K562 (cell line): ENCODE measurements around the gene NUBP2. TPM values are rescaled to one million over a fixed set of nuclear protein-coding genes. Genes with fewer than 3 reads are reported as not detected.

Experiments used
- ATAC-seq: fragments of 200-7000 bp; cut with Tn5 transposase; 3 replicates; pipeline ENCODE4 v1.9.1; 2020; ENCODE audit warnings: moderate library complexity
- BruUV-seq: library from RNA; stranded (reverse); fragments of 400-500 nt; replicated peaks from 2 replicates; lab custom pipeline; 2021; lab: Mats Ljungman, UMichigan
- CTCF ChIA-PET: fragments of 300-600 bp; formaldehyde crosslinking; extraction: SDS; loops from one replicate; lab custom pipeline; 2021; ENCODE audit warnings: low intra/inter-chr PET ratio; lab: Yijun Ruan, JAX
- POLR2A ChIA-PET: fragments of 300-600, 350-650 bp; sonication (Branson Sonifier 250); formaldehyde crosslinking; extraction: SDS; loops from one replicate; lab custom pipeline; 2021; ENCODE audit warnings: antibody characterized with exemption, inconsistent platforms; lab: Yijun Ruan, JAX
- DNase-seq, 4 experiments: peaks; one replicate each; pipeline versions ENCODE4 v3.0.0 to v3.0.0-alpha.2; 2011 to 2018; ENCODE audit warnings: low spot score in 3 of 4, mixed read lengths in 3 of 4; ENCODE audit errors: extremely low read depth in 1 of 4
- FAIRE-seq: peaks from 2 replicates; lab custom pipeline; 2011; peaks lifted over from hg19 to GRCh38; lab: Jason Lieb, UNC
- H2AFZ ChIP-seq: 2 replicates; pipeline ENCODE4 v1.6.0; 2011; ENCODE audit warnings: low read depth, low read length, control low read depth, inconsistent platforms
- H3K27ac ChIP-seq: fragments of 200-600 bp; 3 replicates; pipeline ENCODE4 v1.8.0; 2011; ENCODE audit warnings: low read depth, mild to moderate bottlenecking, control low read depth, inconsistent platforms, low read length, moderate library complexity, mixed read lengths; ENCODE audit errors: extremely low read depth
- H3K27me3 ChIP-seq, 2 experiments: fragments of 300-600 bp in 1 of 2; 2 replicates in 1 of 2; 3 replicates in 1 of 2; pipeline versions ENCODE4 v1.6.0 to v1.8.0; 2011; ENCODE audit warnings: inconsistent platforms in 2 of 2, low read length in 2 of 2, mild to moderate bottlenecking in 1 of 2, mixed read lengths in 1 of 2, moderate library complexity in 1 of 2; ENCODE audit not compliant: control insufficient read depth in 2 of 2, insufficient read depth in 2 of 2
- H3K36me3 ChIP-seq: fragments of 300-600 bp; 3 replicates; pipeline ENCODE4 v1.8.0; 2011; ENCODE audit warnings: mild to moderate bottlenecking, low read length, inconsistent platforms; ENCODE audit not compliant: control insufficient read depth, insufficient read depth
- H3K4me1 ChIP-seq, 2 experiments: fragments of 200-600 bp in 1 of 2; replicated peaks in 1 of 2; 2 replicates in 1 of 2; 3 replicates in 1 of 2; pipeline versions ENCODE4 v1.5.1 to v1.8.0; 2011; ENCODE audit warnings: inconsistent platforms in 2 of 2, low read length in 2 of 2, mild to moderate bottlenecking in 1 of 2, mixed read lengths in 1 of 2, moderate library complexity in 1 of 2; ENCODE audit not compliant: control insufficient read depth in 2 of 2, insufficient read depth in 2 of 2
- H3K4me2 ChIP-seq: 2 replicates; pipeline ENCODE4 v1.6.1; 2011; ENCODE audit warnings: low read length, control low read depth, inconsistent platforms, mixed read lengths; ENCODE audit not compliant: insufficient read depth
- H3K4me3 ChIP-seq: fragments of 200-600 bp; sonication (generic), shearing (Covaris generic); 2 replicates; pipeline ENCODE4 v1.5.1; 2016; ENCODE audit warnings: control low read depth, inconsistent platforms
- H3K79me2 ChIP-seq: fragments of 200-600 bp; 3 replicates; pipeline ENCODE4 v1.8.0; 2011; ENCODE audit warnings: low read length, inconsistent platforms; ENCODE audit not compliant: control insufficient read depth, insufficient read depth
- H3K9ac ChIP-seq, 2 experiments: 2 replicates each; pipeline versions ENCODE4 v1.6.0 to v1.6.1; 2011; ENCODE audit warnings: low read depth in 2 of 2, low read length in 2 of 2, control low read depth in 1 of 2, inconsistent platforms in 1 of 2, mild to moderate bottlenecking in 1 of 2, mixed read lengths in 1 of 2; ENCODE audit not compliant: insufficient read depth in 1 of 2
- H3K9me1 ChIP-seq: one replicate; pipeline ENCODE4 v1.6.0; 2011; ENCODE audit warnings: inconsistent platforms, mild to moderate bottlenecking, low read length, moderate library complexity; ENCODE audit not compliant: control insufficient read depth, insufficient read depth
- H3K9me3 ChIP-seq: replicated peaks from 2 replicates; pipeline ENCODE4 v1.5.1; 2011; ENCODE audit warnings: low read depth, low read length, inconsistent platforms; ENCODE audit not compliant: control insufficient read depth, insufficient read depth
- H4K20me1 ChIP-seq: replicated peaks from 2 replicates; pipeline ENCODE4 v1.6.1; 2011; ENCODE audit warnings: low read length, inconsistent platforms, mixed read lengths; ENCODE audit not compliant: control insufficient read depth, insufficient read depth
- BCOR ChIP-seq: fragments of 450-650 bp; IDR thresholded peaks from 2 replicates; pipeline ENCODE4 v1.6.1; 2016
- CREB3 ChIP-seq: fragments of 450-650 bp; conservative IDR thresholded peaks from 2 replicates; pipeline ENCODE4 v1.6.1; 2016; ENCODE audit warnings: missing genetic modification characterization, low read depth, mild to moderate bottlenecking, missing compliant biosample characterization, moderate library complexity
- ETV1 ChIP-seq: fragments of 450-650 bp; conservative IDR thresholded peaks from 2 replicates; pipeline ENCODE4 v1.6.1; 2016; ENCODE audit warnings: missing genetic modification characterization, control low read depth, low read depth, missing compliant biosample characterization
- GMEB1 ChIP-seq: fragments of 250-450 bp; sonication (Bioruptor Pico); IDR thresholded peaks from 2 replicates; pipeline ENCODE4 v1.4.0; 2020; ENCODE audit warnings: mild to moderate bottlenecking
- NFE2 ChIP-seq: IDR thresholded peaks from 2 replicates; pipeline ENCODE4 v1.6.1; 2014; ENCODE audit warnings: antibody characterized with exemption, low read depth
- SMAD1 ChIP-seq: fragments of 150-350 bp; IDR thresholded peaks from 2 replicates; pipeline ENCODE4 v1.6.1; 2014; ENCODE audit warnings: low read length, low read depth; ENCODE audit not compliant: partially characterized antibody
- SREBF1 ChIP-seq: fragments of 150-350 bp; IDR thresholded peaks from 2 replicates; pipeline ENCODE4 v1.6.1; 2014; ENCODE audit warnings: antibody characterized with exemption, low read depth, low read length, borderline replicate concordance
- ZNF134 ChIP-seq: fragments of 250-450 bp; sonication (Bioruptor Pico); conservative IDR thresholded peaks from 2 replicates; pipeline ENCODE4 v1.4.0; 2020
- ZNF239 ChIP-seq: fragments of 250-450 bp; sonication (Bioruptor Pico); IDR thresholded peaks from 2 replicates; pipeline ENCODE4 v1.4.0; 2020; ENCODE audit warnings: mild to moderate bottlenecking
- ZSCAN29 ChIP-seq: fragments of 450-650 bp; IDR thresholded peaks from 2 replicates; pipeline ENCODE4 v1.6.1; 2017
- WGBS: fragments of 100-300 bp; shearing (Covaris generic); methylation state at CpG from one replicate; pipeline ENCODE4 v1.1.6; 2016; ENCODE audit warnings: low coverage, mixed read lengths; ENCODE audit not compliant: insufficient coverage; ENCODE audit errors: missing lambda C conversion rate; 5-methylcytosine and 5-hydroxymethylcytosine counted together
- in situ Hi-C: fragments of 300-500 bp; cut with MboI; formaldehyde crosslinking; loops from 4 replicates; pipeline ENCODE4 v1.15.0; 2018; ENCODE audit warnings: inconsistent platforms, mixed read lengths
- intact Hi-C: fragments of 100-400 bp; cut with micrococcal nuclease; formaldehyde crosslinking; loops from 2 replicates; pipeline ENCODE4 v1.14.2; 2022
- polyA plus RNA-seq, 8 experiments: library from polyadenylated mRNA; depleted of rRNA in 4 of 8; stranded (reverse) in 5 of 8; unstranded in 3 of 8; fragments of >200 nt; fragmentation: Nextera tagmentation in 2 of 8; fragmentation: Illumina TruSeq in 1 of 8; extraction: Ambion mirVana in 2 of 8; extraction: Trizol in 1 of 8; gene quantifications; 2 replicates each; pipeline versions ENCODE4 v1.2.1 to v1.2.3, GENCODE V29; 2011 to 2014; ENCODE audit warnings: inconsistent platforms in 1 of 8, missing spikeins in 1 of 8
- total RNA-seq, 7 experiments: library from RNA; depleted of rRNA in 6 of 7; stranded (reverse); fragments of >200 nt in 6 of 7; fragmentation: Illumina TruSeq in 2 of 7; extraction: Trizol in 2 of 7; gene quantifications; 2 replicates each; pipeline versions ENCODE4 v1.2.1 to v1.2.3, GENCODE V29; 2011 to 2021; ENCODE audit warnings: low replicate concordance in 1 of 7

NUBP2 gene
- total and polyA plus RNA-seq, 9 of the 15 experiments (the other 6 are each of a cell fraction or from before 2014, with no cell fraction given) = 1.8 to 115 (median 24.0) TPM

GRCh38 chr16:1825381-1825863, 42.7 kb downstream of the NUBP2 start:
- no peak for TF ChIP-seq ZNF239 (CRISPR knock-in tag)
- no peak for TF ChIP-seq GMEB1 (CRISPR knock-in tag)
- no peak for TF ChIP-seq SREBF1
- TF ChIP-seq BCOR = no peak
- no peak for TF ChIP-seq ZNF134 (CRISPR knock-in tag)
- no peak for TF ChIP-seq ZSCAN29
- TF ChIP-seq SMAD1 = no peak
- TF ChIP-seq ETV1 (tag) = no peak
- no peak for TF ChIP-seq CREB3
- TF ChIP-seq NFE2 = no peak
- Histone ChIP-seq H3K36me3 (peaks cover 8% of the 10 kb centered on the region; the same call in 2 of the 3 replicates), H3K4me2 (peak overlapping the region; percentile 100), H3K27ac (no peak overlapping the region), H4K20me1 (peaks cover 9% of the 10 kb centered on the region), H3K27me3 (no peaks in the 10 kb centered on the region), H3K79me2 (peaks cover 21% of the 10 kb centered on the region), H3K9me1 (no peaks in the 10 kb centered on the region), H3K4me1 (peaks cover 16 to 40% of the 10 kb centered on the region in 2 experiments; a peak in 4 of 5 replicates), H3K9ac (peak overlapping the region in 1 of 2 experiments; percentile 87; a peak in 2 of 4 replicates), H3K9me3 (no peaks in the 10 kb centered on the region), H2AFZ (no peak overlapping the region), H3K4me3 (no peak overlapping the region)
- WGBS = 68% methylated on average over 15 of the region's 15 CpGs
- in situ Hi-C loops = no loop called here
- no peak for ATAC-seq
- DNase-seq = no peak
- BruUV-seq = TSS peak; percentile 68
- intact Hi-C loops = no loop called here
- no peak for FAIRE-seq
- ChIA-PET CTCF (no interaction called here), POLR2A (interaction anchor here (0.6 to 2.5 kb wide), 4 partner anchors 14 to 466 kb away, joined by 3 to 8 read pairs (median 4); no protein-coding TSS in a partner anchor)
